ENCODE data around the gene ALLC. TPM values are rescaled to one million over a fixed set of nuclear protein-coding genes. Genes with fewer than 3 reads are reported as not detected.

Gene ALLC
- total RNA-seq, 1 donor from 2014 or later = not detected

GRCh38 chr2:3683748-3684454 is 25.9 kb downstream of the ALLC start:
- intact Hi-C loops (cut with DNase I) = no loop called here
- DNase-seq (no peak), ATAC-seq (peak; percentile 24)
- no peak for TF ChIP-seq CTCF (IDR thresholded peaks at IDR 0.05)
- Histone ChIP-seq H3K36me3 (no peaks in the 10 kb centered on the region), H3K27ac (no peak overlapping the region), H3K9me3 (no peaks in the 10 kb centered on the region), H3K4me3 (no peak overlapping the region), H3K27me3 (peaks cover 6% of the 10 kb centered on the region), H3K4me1 (no peaks in the 10 kb centered on the region)

- no peak for TF ChIP-seq CTCF (IDR thresholded peaks at IDR 0.05)
- H3K36me3 ChIP-seq = no peaks in the 10 kb centered on the region
- H3K4me1 ChIP-seq = no peaks in the 10 kb centered on the region
- H3K9me3 ChIP-seq = no peaks in the 10 kb centered on the region
- ATAC-seq = no peak
- H3K27me3 ChIP-seq = peaks cover 6% of the 10 kb centered on the region
- intact Hi-C loops (cut with DNase I) = no loop called here
- no peak for DNase-seq
- H3K27ac ChIP-seq = no peak overlapping the region
- no peak overlapping the region for H3K4me3 ChIP-seq
These were observed 32.2 kb downstream of the ALLC start for GRCh38 chr2:3689998-3690748.

GRCh38 chr2:3692375-3692774 is 34.4 kb downstream of the ALLC start:
- intact Hi-C loops (cut with DNase I) = no loop called here
- Histone ChIP-seq H3K9me3 (no peaks in the 10 kb centered on the region), H3K4me1 (no peaks in the 10 kb centered on the region), H3K36me3 (no peaks in the 10 kb centered on the region), H3K4me3 (no peak overlapping the region), H3K27me3 (peaks cover 6% of the 10 kb centered on the region), H3K27ac (no peak overlapping the region)
- DNase-seq (no peak), ATAC-seq (peak; percentile 45)
- TF ChIP-seq CTCF (IDR thresholded peaks at IDR 0.05) = peak; percentile 40

- DNase-seq = no peak
- intact Hi-C loops (cut with DNase I) = no loop called here
- TF ChIP-seq CTCF (IDR thresholded peaks at IDR 0.05) = no peak
These were observed 38.5 kb downstream of the ALLC start for GRCh38 chr2:3696545-3696944.

GRCh38 chr2:3701071-3701470 is 43.1 kb downstream of the ALLC start:
- H3K27me3 ChIP-seq = peaks cover 43% of the 10 kb centered on the region
- H3K27ac ChIP-seq = no peak overlapping the region

More at GRCh38 chr2:3696545-3696944, 38.5 kb downstream of the ALLC start:
- Histone ChIP-seq H3K4me1 (no peaks in the 10 kb centered on the region), H3K4me3 (no peak overlapping the region), H3K27ac (no peak overlapping the region), H3K9me3 (no peaks in the 10 kb centered on the region), H3K36me3 (no peaks in the 10 kb centered on the region), H3K27me3 (peaks cover 5% of the 10 kb centered on the region)
- ATAC-seq = no peak

More at GRCh38 chr2:3701071-3701470, 43.1 kb downstream of the ALLC start:
- H3K4me1 ChIP-seq = no peaks in the 10 kb centered on the region
- no peak for DNase-seq
- no peaks in the 10 kb centered on the region for H3K36me3 ChIP-seq
- ATAC-seq = no peak
- H3K9me3 ChIP-seq = no peaks in the 10 kb centered on the region
- no peak for TF ChIP-seq CTCF (IDR thresholded peaks at IDR 0.05)
- intact Hi-C loops (cut with DNase I) = no loop called here
- H3K4me3 ChIP-seq = no peak overlapping the region

Measured in upper lobe of right lung (tissue), 1 donor.